ENCODE data around the gene TMEM225B. TPM values are rescaled to one million over a fixed set of nuclear protein-coding genes. Genes with fewer than 3 reads are reported as not detected.
"Not testable (repeated sequence)": the region's sequence is repeated elsewhere in the genome, so short reads cannot be mapped to it uniquely, and the experiment has no call there.

Gene TMEM225B
- total RNA-seq, 1 donor from 2014 or later = 0.13 TPM

DNA sequence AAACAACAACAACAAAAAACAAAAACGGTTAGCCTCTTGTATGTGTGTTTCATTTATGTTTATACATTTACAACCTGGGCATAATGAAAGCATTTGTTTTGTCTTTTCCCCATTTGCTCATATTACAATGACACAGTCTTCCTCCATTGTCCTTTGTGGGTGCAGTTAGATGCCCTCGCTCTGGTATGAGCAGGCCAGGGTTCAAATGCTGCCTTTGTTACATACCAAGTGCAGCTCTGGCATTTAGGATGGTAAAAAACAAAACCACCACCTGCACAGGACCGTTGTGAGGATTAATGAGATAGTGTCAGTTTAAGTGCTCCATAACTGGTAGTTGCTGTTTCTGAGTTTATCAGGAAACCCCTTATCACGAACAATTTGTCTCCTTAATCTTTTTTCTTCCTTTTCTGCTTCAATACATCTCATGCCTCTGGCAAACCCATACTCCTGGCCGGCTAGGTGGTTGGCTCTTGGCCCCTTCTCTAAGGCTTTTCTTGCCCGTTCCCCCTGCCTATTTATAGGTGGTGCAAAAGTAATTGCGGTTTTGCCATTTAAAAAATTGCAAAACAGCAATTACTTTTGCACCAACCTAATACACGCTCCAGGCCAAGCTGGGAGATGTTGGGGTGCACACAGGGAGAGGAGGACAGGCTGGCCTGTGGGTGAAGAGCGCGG, 18.6 kb upstream of the TMEM225B start:
- DNase-seq (ENCODE audit: low read depth in 2 of 2) = no peak

DNA sequence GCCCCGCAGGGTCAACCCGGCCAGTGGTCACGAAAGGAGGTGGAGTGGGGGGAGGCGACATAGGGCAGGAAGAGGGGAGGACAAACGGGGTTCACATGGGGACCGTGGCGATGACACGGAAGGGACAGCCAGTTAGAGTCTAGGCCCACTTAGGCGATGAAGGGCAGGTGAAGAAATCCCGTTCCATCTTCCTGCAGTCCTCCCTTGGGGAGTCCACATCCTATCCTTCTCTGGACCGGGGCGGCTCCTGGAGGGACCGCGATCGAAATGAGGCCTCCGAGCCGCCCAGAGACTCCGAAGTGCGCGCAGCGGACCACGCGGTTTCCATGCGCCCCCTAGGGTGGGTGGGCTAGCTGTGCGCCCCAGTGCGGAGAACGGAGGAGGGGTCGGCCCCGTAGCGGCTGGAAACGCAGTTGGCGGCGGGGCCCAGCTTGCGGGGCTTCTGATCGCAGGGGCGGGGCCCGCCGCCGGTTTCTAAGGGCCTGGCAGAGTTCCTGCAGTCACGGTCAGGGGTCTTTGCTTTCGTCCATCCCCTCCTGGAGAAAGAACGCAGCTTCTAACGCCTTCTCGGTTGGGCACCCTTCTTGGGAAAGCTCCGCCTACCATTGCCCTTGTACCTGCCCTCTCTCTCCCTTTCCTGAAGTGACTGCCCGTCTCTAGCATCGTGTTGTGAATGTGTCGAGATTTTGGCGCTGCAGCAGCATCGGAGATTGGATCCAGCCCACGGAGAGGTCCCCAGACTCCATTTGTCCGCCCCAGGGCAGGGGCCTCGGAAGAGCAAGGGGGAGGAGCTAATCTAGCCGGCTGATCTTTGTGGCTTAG, 17.9 kb upstream of the TMEM225B start:
- DNase-seq (ENCODE audit: low read depth in 2 of 2) = peak in 1 of 2 donors; percentile 52

DNA sequence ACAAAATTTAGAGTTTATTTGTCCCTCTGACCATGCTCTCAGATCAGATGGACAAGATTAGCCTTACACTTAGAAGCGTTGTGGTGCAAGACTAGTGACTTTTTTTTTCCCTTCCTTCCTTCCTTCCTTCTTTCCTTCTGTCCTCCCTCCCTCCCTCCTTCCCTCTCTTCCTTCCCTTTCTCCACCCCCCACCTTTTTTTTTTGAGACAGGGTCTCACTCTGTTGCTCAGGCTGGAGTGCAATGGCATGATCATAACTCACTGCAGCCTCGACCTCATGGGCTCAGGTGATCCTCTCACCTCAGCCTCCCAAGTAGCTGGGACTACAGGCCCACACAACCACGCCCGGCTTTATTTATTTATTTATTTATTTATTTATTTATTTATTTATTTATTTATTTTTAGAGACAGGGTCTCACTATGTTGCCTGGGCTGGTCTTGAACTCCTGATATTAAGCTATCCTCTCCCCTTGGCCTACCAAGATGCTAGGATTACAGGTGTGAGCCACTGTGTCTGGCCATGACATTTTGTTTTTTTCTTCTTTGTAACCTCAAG, 17.2 kb upstream of the TMEM225B start:
- DNase-seq (ENCODE audit: low read depth in 2 of 2) = not testable (repeated sequence)

DNA sequence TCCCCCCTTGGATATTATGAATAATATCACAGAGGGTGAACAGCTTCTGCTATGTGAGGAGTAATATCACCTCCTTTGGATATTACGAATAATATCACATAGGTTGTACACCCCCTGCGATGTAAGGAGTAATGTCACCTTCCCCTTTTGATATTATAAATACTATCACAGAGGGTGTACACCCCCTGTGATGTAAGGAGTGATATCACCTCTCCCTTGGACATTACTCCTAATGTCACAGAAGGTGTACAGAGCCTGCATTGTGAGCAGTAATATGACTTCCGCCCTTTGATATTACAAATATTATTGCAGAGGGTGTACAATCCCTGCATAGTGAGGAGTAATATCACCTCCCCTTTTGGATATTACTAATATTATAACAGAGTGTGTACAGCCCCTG, 9.2 kb upstream of the TMEM225B start:
- DNase-seq (ENCODE audit: low read depth in 2 of 2) = no peak

DNA sequence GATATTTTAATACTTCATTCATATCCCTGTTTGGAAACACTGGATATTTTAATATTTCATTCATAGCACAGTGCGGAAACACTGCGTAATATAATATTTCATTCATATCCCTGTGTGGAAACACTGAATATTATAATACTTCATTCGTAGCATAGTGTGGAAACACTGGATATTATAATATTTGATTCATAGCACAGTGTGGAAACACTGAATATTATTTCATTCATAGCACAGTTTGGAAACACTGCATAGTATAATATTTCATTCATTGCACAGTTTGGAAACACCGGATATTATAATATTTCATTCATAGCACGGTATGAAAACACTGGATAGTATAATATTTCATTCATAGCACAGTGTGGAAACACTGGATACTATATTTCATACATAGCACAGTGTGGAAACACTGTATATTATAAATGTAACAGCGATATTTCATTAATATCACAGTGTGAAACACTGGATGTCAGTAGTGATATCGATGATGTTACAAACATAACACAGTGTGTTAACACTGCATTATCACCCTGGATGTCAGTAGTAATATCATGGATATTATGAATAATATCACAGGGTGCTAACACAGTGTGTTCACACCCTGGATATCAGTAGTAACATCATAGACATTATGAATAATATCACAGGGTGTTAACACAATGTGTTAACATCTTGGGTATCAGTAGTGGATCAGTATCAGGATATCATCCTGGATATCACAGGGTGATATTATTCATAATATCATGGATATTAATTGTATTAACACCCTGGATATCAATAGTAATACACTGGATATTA, 2.9 kb upstream of the TMEM225B start:
- no peak for DNase-seq (ENCODE audit: low read depth in 2 of 2)

DNA sequence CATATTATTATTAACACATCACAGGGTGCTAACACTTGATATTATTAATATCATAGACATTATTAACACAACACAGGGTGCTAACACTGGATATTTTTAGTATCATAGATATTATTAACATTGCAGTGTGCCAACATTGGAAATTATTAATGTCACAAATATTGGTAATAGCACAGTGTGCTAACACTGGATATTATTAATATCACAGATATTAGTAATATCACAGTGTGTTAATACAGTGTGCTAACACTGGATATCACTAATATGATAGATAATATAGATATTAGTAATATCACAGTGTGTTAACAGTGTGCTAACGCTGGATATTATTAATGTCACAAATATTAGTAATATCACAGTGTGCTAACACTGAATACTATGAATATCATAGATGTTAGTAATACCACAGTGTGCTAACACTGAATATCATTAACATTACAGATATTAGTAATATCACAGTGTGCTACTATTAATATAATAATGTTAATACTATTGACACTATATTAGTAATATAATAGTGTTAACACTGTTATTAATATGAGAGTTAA, 1.6 kb upstream of the TMEM225B start:
- no peak for DNase-seq (ENCODE audit: low read depth in 2 of 2)

DNA sequence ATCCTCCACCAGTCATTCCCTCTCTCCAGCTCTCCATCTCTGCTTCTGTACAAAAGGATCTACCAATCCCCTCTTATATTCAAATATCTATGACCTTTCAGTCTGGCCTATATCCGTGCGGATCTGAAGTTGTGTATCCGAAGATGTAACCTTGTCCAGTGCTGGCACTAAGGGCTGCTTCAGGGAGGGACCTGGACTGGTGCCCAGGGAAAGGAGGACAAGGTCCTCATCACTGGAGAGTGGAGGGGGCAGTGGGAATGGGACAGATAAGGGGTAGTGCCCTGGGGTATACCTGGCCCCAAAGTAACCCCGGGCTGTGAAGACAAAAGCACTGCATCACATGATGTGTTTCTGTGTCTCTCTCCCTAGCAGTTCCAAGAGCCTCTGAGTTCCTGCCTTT, 1.8 kb downstream of the TMEM225B start:
- DNase-seq (ENCODE audit: low read depth in 2 of 2) = no peak

DNA sequence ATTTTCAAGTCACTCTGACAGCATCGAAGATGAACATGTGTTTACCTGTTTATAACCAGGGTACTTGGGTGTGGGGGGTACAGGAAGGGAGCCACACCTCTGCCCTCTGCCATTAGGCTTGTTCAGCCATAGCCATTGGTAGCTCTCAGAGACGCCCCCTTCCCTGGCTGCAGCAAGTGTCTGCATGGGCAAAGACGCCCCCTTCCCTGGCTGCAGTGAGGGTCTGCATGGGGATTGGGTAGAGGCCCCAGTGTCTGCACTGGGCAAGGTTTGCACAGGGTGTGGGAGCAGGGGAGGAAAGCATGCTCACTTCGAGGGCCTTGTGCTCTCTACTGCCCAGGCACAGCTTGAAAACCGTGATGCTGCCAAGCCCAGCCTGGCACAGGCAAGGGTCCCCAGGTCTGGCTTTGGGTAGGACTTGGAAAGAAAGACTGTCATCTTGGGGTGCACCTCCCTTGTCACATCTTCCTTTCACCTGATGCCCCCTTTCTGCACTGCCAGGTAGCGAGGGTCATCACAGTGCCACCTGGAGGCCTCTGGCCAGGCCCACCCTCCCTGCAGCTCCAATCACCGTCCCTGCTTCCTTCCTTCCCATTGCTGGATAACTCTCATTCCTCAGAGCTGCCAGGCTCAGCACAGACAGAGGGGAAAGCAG, 3.7 kb downstream of the TMEM225B start:
- DNase-seq (ENCODE audit: low read depth in 2 of 2) = no peak

DNA sequence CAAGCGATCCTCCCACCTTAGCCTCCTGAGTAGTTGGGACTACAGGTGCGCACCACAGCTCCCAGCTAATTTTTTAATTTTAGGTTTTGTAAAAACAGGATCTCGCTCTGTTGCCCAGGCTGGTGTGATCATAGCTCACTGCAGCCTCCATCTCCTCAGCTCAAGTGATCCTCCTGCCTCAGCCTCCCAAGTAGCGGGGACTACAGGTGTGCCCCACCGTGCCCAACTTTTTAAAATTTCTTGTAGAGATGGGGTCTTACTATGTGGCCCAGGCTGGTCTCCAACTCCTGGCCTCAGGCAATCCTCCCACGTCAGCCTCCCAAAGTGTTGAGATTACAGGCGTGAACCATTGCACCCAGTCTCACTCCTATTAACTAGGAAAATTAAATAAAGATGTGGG, 7.5 kb downstream of the TMEM225B start:
- DNase-seq (ENCODE audit: low read depth in 2 of 2) = no peak

DNA sequence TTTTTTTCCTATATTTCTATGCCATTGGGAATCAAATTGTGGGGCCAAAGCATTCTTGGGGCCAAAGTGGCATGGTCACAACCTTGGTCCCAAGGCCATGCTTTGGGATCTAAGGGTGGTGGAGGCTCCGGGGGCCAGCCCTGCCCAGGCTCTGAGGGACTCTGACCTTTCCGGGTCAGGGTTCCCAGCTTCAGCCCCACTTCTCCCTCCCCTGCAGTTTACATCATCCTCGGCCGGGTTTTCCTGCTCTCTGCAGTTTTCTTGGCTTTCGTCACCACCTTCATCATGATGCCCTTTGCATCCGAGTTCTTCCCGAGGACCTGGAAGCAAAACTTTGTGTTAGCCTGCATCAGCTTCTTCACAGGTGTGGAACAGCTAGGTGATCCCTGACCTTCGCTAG, 8.5 kb downstream of the TMEM225B start:
- DNase-seq (ENCODE audit: low read depth in 2 of 2) = no peak

DNA sequence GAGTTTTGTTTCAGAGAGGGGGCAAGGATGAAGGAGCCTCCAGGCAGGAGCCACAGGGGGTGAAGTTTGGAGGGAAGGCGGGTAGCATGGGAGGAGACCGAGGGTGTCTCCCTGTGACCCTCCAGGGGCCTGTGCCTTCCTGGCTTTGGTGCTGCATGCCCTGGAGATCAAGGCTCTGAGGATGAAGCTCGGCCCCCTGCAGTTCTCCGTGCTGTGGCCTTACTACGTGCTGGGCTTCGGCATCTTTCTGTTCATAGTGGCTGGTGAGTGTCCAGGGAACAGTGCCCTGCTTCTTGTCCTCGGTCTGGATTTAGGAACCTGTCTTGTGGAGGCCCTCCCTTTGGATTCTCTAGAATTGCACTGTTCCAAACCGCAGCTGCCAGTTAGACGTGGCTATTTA, 9.5 kb downstream of the TMEM225B start:
- DNase-seq (ENCODE audit: low read depth in 2 of 2) = no peak

DNA sequence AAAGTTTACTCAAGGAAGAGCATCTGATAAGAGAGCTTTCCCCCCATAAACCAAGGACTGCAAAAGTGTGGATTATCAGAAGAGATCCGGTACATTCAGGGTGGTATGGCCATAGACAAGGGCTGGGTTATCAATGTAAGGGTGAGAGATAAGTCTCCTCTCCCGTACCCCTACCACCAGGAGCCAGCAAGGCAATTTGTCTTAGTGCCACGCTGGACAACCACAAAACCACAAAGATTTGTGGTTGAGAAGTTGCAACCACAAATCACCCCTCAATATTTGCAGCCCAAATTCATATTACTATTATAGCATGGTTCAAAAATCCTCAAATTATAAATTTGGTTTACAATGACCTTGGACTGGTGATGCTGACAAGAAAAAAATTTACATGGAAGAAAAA, 16.4 kb downstream of the TMEM225B start:
- DNase-seq (ENCODE audit: low read depth in 2 of 2) = no peak

DNA sequence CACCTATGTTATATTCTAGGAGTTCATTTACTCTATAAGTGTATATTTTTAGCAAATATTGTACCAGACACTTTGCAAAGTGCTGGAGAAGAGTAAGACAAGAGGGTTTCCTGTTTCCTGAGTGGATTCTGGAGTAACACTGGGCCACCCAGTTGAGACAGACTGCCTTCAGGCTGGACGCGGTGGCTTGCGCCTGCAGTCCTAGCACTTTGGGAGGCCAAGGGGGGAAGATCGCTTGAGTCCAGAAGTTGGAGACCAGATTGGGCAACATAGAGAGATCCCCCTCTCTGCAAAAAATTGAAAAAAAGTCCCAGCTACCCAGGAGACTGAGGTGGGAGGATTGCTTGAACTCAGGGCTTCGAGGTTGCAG, 17.9 kb downstream of the TMEM225B start:
- DNase-seq (ENCODE audit: low read depth in 2 of 2) = no peak

DNA sequence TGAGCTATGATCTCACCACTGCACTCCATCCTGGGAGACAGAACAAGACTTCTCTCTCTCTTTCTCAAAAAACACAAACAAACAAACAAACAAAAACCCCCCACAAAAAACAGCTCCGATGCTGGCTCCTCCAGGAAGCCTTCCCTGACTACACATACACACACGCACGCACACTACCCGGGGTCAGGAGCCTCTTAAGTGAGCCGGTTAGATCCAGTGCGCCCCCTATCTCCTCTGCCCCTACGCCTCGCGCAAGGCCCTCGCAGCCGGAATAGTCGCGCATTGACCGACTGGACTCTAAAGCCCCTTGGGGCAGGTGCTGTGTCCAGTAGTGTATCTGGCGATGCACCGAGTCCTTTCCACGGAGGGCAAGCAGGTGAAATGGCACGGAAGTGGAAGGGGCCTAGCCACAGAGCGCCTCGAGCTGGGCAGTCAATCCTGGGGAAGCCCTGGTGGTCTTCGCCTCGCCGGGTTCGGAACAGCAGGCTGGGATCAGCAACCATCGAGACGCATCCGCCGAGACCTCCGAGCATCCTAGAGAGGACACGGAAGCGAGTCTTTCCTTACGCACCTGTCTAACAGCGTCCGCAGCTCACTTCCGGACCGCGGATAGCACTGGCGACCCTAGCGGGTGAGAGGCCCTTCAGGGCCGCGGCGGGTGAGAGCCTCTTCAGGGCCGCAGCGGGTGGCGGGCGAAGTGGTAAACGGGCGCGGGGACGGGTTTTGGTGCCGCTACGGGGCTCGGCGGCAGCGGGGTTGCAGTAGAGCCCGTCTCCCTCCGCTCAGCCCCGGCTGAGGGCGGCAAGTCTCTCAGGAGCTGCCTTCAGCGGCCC, 18.5 kb downstream of the TMEM225B start, which contains the start of gene ZSCAN25:
ZSCAN25 (plus strand) TSS at position 588 of the 833 bp plus-strand sequence. CDS start 2,661 bp downstream, outside the sequence.
- DNase-seq (ENCODE audit: low read depth in 2 of 2) = peak; percentile 92 to 93

DNA sequence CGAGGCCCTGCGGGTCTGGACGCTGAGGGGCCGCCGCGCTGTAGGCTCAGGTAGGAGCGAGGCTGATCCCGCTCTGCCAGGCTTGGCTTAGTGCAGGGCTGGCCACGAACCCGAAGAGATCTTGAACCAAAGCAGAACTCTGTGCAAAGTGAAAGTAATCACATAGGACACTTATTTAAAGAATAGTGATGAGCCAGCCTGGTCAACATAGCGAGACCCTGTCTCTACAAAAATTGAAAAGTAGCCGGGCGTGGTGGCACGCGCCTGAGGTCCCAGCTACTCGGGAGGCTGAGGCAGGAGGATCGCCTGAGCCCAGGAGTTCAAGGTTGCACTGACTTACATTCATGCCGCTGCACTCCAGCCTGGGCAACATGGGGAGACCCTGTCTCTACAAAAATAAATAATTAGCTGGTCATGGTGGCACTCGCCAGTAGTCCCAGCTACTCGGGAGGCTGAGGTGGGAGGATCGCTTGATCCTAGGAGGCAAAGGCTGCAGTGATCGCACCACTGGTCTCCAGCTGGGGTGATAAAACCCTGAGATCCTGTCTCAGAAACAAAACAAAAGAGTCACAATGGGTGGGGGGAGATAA, 19.2 kb downstream of the TMEM225B start:
- DNase-seq (ENCODE audit: low read depth in 2 of 2) = no peak

DNA sequence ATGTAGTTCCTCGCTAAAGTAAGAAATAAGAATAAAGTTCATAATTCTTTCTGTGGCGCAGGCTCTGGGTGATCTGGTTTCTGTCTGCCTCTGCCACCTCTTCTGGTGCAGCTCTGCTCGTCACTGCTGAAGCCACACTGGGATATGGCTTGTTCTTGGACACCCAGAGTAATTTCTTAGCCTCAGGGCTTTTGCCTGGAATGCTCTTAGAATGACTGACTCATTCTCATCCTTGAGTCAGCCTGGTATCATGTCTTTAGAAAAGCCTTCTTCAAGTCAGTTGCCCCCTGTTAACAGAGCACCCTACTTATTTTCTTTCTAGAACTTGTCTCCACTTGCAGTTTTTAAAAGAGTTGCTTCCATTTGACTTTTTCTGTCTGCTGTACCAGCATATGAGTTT, 20.7 kb downstream of the TMEM225B start:
- DNase-seq (ENCODE audit: low read depth in 2 of 2) = no peak

DNA sequence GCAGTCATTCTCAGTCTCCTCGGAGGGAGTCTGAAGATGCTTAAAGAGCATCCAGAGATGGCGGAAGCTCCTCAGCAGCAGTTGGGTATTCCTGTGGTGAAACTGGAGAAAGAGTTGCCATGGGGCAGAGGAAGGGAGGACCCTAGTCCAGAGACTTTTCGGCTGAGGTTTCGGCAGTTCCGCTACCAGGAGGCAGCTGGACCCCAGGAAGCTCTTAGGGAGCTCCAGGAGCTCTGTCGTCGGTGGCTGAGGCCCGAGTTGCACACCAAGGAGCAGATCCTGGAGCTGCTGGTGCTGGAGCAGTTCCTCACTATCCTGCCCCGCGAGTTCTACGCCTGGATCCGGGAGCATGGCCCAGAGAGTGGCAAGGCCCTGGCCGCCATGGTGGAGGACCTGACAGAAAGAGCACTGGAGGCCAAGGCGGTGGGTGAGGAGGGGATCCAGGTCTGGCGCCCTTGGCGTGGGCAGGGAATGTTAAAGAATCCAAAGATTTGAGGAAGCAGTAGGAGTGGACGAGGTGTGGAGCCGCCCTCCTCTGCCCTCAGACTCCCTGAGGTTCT, 21.6 kb downstream of the TMEM225B start:
- no peak for DNase-seq (ENCODE audit: low read depth in 2 of 2)

DNA sequence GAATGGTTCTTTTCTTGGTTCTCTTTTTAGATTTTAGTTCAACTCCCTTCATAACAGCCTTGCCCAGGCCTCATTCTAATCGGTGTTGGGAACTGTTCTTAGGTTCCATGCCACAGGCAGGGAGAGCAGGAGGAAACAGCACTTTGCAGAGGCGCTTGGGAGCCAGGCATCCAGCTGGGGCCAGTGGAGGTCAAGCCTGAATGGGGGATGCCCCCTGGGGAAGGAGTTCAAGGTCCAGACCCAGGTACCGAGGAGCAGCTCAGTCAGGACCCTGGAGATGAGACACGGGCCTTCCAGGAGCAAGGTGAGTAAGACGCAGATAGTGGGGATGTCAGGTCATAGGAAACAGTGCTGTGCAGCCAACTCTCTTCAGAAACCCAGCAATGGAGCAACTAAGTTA, 23.2 kb downstream of the TMEM225B start:
- DNase-seq (ENCODE audit: low read depth in 2 of 2) = no peak

DNA sequence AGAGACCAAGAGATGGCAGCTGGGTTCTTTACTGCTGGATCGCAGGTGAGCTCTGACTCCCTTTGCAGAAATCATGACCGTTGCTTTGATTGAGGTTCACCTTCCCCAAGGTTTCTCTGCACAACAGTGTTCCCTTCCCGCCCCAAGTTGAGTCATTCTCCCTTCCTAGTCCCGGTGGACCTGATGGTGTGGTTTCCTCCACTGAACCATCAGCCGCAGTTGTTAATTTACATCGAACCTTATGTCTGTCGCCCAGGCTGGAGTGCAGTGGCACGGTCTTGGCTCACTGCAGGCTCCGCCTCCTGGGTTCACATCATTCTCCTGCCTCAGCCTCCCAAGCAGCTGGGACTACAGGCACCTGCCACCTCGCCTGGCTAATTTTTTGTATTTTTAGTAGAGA, 24.5 kb downstream of the TMEM225B start:
- DNase-seq (ENCODE audit: low read depth in 2 of 2) = no peak

Measured in dermis microvascular lymphatic vessel endothelial cell (primary cell).